ENCODE data around the gene SERINC3.

DNA sequence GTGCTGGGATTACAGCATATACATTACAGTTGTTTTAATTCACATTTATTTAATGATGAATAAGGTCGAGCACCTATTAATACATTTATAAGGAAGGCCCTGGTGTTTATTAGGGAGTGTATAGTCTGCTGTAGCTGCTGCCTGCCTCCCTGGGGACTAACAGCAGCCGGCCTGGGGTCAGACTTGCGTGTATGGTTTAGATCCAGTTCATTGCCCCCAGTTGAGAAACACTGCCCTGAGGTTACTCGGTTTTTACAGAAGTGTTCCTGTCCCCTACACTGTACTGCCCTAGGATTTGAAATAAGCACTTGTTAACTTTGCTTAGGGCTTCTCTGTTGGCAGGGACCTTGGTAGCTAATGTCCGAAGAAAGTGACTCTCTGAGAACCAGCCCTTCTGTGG lies 42.2 kb downstream of the SERINC3 start:
- TF ChIP-seq POLR2A (IDR thresholded peaks at IDR 0.05) = no peak
- TF ChIP-seq, protein P1, sequence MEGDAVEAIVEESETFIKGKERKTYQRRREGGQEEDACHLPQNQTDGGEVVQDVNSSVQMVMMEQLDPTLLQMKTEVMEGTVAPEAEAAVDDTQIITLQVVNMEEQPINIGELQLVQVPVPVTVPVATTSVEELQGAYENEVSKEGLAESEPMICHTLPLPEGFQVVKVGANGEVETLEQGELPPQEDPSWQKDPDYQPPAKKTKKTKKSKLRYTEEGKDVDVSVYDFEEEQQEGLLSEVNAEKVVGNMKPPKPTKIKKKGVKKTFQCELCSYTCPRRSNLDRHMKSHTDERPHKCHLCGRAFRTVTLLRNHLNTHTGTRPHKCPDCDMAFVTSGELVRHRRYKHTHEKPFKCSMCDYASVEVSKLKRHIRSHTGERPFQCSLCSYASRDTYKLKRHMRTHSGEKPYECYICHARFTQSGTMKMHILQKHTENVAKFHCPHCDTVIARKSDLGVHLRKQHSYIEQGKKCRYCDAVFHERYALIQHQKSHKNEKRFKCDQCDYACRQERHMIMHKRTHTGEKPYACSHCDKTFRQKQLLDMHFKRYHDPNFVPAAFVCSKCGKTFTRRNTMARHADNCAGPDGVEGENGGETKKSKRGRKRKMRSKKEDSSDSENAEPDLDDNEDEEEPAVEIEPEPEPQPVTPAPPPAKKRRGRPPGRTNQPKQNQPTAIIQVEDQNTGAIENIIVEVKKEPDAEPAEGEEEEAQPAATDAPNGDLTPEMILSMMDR (IDR thresholded peaks at IDR 0.05) = no peak
- no peak for TF ChIP-seq EP300 (IDR thresholded peaks at IDR 0.05)
- TF ChIP-seq POLR2AphosphoS5 (IDR thresholded peaks at IDR 0.05) = no peak

Data from suprapubic skin (tissue), 4 donors.